ENCODE measurements around the gene PRDM16. TPM values are rescaled to one million over a fixed set of nuclear protein-coding genes. Genes with fewer than 3 reads are reported as not detected.
A peak's percentile ranks its signal among the peaks of the same experiment; 100 is the strongest.

Gene PRDM16
- total and polyA plus RNA-seq, 2 of the 13 experiments (the other 11 are each of a cell fraction or from before 2014, with no cell fraction given) = 0.15 to 0.81 TPM

DNA sequence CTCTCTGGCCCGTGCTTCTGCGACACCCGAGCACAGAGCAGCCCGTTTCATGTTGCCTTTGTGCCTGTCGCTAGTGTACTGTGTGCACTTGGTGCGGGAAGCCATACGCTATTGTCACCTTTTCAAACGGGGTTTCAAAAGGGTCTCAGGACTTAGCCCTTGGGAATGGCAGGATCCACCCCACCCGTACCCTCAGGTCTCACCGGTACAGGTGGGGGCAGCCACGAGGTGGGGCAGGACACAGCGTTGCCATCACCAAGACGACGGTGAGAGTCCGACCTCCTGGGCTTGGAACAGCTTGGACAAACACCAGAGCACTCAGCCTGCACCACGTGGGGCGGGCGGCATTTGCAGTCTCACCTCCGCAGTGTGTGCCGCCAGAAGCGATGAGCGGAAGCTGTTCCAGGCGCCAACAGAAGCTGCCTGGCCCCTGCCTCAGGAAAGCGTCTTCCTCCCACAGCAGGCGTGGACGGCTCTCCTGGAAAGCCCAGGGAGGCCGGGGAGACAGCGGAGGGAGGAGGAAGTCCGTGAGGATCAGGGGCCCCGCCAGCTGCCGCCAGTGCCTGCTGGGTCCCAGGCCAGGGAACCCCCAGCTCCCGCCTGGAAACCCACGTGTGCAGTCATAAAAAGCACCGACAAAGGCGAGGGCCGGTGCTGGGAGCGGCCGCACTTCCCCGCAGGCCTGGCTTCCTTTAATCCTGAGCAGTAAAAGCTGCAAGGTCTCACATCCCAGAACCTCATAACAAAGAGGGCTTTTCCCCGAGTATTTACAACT lies 254.2 kb downstream of the PRDM16 start:
- no peaks in the 10 kb centered on the region; a peak in 1 of 5 replicates for H3K36me3 ChIP-seq (replicated peaks in 1 of 2; ENCODE audit: control insufficient read depth in 1 of 2, insufficient read depth in 2 of 2, low read length in 2 of 2)
- FAIRE-seq = no peak
- CTCF ChIA-PET (ENCODE audit: low intra/inter-chr PET ratio, low total read pairs) = no interaction called here
- peaks cover 98% of the 10 kb centered on the region for H3K4me1 ChIP-seq (ENCODE audit: insufficient read depth, low read length)
- no TSS peak for BruUV-seq (replicated peaks)
- H3K4me3 ChIP-seq (replicated peaks in 1 of 3; ENCODE audit: insufficient read depth in 1 of 3, low read depth in 2 of 3, low read length in 3 of 3) = peak overlapping the region in 1 of 3 experiments; percentile 74; a peak in 2 of 6 replicates
- H4K20me1 ChIP-seq (ENCODE audit: insufficient read depth, low read length) = no peaks in the 10 kb centered on the region
- H3K9me3 ChIP-seq (ENCODE audit: low read length) = no peaks in the 10 kb centered on the region
- peak overlapping the region; percentile 83 for H3K9ac ChIP-seq (ENCODE audit: insufficient read depth, low read depth, low read length)
- peaks cover 15% of the 10 kb centered on the region for H3K79me2 ChIP-seq (ENCODE audit: insufficient read depth, low read length)
- peak overlapping the region; percentile 81 for H3K27ac ChIP-seq (ENCODE audit: extremely low read length, insufficient read depth, low read length)
- ATAC-seq = no peak
- no peaks in the 10 kb centered on the region; a peak in 1 of 5 replicates for H3K27me3 ChIP-seq (ENCODE audit: control insufficient read depth in 1 of 2, insufficient read depth in 2 of 2, low read length in 2 of 2)
- intact Hi-C loops (cut with micrococcal nuclease; ENCODE audit: unreplicated experiment) (no loop called here), in situ Hi-C loops (cut with HindIII; ENCODE audit: extremely low pct_ligation_motif_present, low pct_unique_long_range_greater_than_20kb) (no loop called here)
- POLR2A ChIA-PET = interaction anchor here (2.2 to 5.8 kb wide), 4 partner anchors 12 to 32 kb away, joined by 8 to 54 read pairs (median 14); no protein-coding TSS in a partner anchor
- peak overlapping the region; percentile 95 for H3K4me2 ChIP-seq (ENCODE audit: low read depth, low read length)
- DNase-seq (ENCODE audit: low spot score) = peak; percentile 37
- H2AFZ ChIP-seq (ENCODE audit: low read length) = no peak overlapping the region
- WGBS (ENCODE audit: low lambda C conversion rate) = 59% methylated on average over 19 of the region's 40 CpGs
- TF ChIP-seq PAX8 (CRISPR knock-in tag; IDR thresholded peaks at IDR 0.05; ENCODE audit: borderline replicate concordance) (peak; percentile 82; the same call in 1 of the 2 replicates), RXRA (CRISPR knock-in tag; IDR thresholded peaks at IDR 0.05) (no peak; the same call in 1 of the 2 replicates), ZNF331 (CRISPR knock-in tag; IDR thresholded peaks at IDR 0.05) (0 out of 2 replicates have a peak, but pooled peaks have one; percentile 21), ATRX (CRISPR knock-in tag; IDR thresholded peaks at IDR 0.05; ENCODE audit: borderline replicate concordance) (no peak), ZNF337 (CRISPR knock-in tag; IDR thresholded peaks at IDR 0.05; ENCODE audit: borderline replicate concordance, low read depth) (no peak), ZFP36L2 (CRISPR knock-in tag; IDR thresholded peaks at IDR 0.05) (no peak), GABPA (IDR thresholded peaks at IDR 0.05; ENCODE audit: low read depth, low read length) (no peak), GABPA (CRISPR knock-in tag; IDR thresholded peaks at IDR 0.05; ENCODE audit: low read depth) (peak; percentile 51; the same call in 1 of the 2 replicates), NFYC (CRISPR knock-in tag; IDR thresholded peaks at IDR 0.05) (no peak), ETV6 (CRISPR knock-in tag; conservative IDR thresholded peaks at IDR 0.05) (no peak), ZNF761 (CRISPR knock-in tag; conservative IDR thresholded peaks at IDR 0.05) (0 out of 2 replicates have a peak, but pooled peaks have one; percentile 29), ZNF703 (CRISPR knock-in tag; IDR thresholded peaks at IDR 0.05; ENCODE audit: borderline replicate concordance) (no peak), SETDB1 (CRISPR knock-in tag; IDR thresholded peaks at IDR 0.05; ENCODE audit: borderline replicate concordance) (no peak), HDAC6 (IDR thresholded peaks at IDR 0.05; ENCODE audit: low read depth, low read length) (no peak), ZNF230 (CRISPR knock-in tag; IDR thresholded peaks at IDR 0.05) (0 out of 2 replicates have a peak, but pooled peaks have one; percentile 55), MTA3 (CRISPR knock-in tag; IDR thresholded peaks at IDR 0.05) (no peak), KDM5B (CRISPR knock-in tag; IDR thresholded peaks at IDR 0.05; ENCODE audit: borderline replicate concordance) (peak; percentile 67; the same call in 1 of the 2 replicates), ZNF784 (CRISPR knock-in tag; IDR thresholded peaks at IDR 0.05; ENCODE audit: borderline replicate concordance) (no peak), MED1 (CRISPR knock-in tag; IDR thresholded peaks at IDR 0.05) (peak; percentile 35; the same call in 1 of the 2 replicates), ATAD3A (CRISPR knock-in tag; IDR thresholded peaks at IDR 0.05) (no peak), ERF (CRISPR knock-in tag; IDR thresholded peaks at IDR 0.05) (no peak; the same call in 1 of the 2 replicates)
- TF ChIP-seq, protein P1, sequence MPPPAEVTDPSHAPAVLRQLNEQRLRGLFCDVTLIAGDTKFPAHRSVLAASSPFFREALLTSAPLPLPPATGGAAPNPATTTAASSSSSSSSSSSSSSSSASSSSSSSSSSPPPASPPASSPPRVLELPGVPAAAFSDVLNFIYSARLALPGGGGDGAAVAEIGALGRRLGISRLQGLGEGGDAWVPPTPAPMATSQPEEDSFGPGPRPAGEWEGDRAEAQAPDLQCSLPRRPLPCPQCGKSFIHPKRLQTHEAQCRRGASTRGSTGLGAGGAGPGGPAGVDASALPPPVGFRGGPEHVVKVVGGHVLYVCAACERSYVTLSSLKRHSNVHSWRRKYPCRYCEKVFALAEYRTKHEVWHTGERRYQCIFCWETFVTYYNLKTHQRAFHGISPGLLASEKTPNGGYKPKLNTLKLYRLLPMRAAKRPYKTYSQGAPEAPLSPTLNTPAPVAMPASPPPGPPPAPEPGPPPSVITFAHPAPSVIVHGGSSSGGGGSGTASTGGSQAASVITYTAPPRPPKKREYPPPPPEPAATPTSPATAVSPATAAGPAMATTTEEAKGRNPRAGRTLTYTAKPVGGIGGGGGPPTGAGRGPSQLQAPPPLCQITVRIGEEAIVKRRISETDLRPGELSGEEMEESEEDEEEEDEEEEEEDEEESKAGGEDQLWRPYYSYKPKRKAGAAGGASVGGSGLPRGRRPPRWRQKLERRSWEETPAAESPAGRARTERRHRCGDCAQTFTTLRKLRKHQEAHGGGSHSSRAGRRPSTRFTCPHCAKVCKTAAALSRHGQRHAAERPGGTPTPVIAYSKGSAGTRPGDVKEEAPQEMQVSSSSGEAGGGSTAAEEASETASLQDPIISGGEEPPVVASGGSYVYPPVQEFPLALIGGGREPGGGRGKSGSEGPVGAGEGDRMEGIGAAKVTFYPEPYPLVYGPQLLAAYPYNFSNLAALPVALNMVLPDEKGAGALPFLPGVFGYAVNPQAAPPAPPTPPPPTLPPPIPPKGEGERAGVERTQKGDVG (CRISPR knock-in tag; IDR thresholded peaks at IDR 0.05; ENCODE audit: borderline replicate concordance) = peak; percentile 100
